Neural progenitor cell (in vitro differentiated cells): ENCODE results near the gene TEX11.

ENCODE experiments used
- EZH2 ChIP-seq: fragments of 200-600 bp; sonication (generic); IDR thresholded peaks from 2 replicates; pipeline ENCODE4 v1.6.1; 2017; ENCODE audit warnings: antibody characterized with exemption, mild to moderate bottlenecking, moderate library complexity
- EZH2phosphoT487 ChIP-seq: fragments of 200-600 bp; sonication (generic); IDR thresholded peaks from 2 replicates; pipeline ENCODE4 v1.6.1; 2017; ENCODE audit warnings: antibody characterized with exemption
- TF ChIP-seq, protein P1 (sequence below): fragments of 200-600 bp; sonication (generic); IDR thresholded peaks from 2 replicates; pipeline ENCODE4 v1.5.1; 2017; ENCODE audit warnings: antibody characterized with exemption, mild to moderate bottlenecking

DNA sequence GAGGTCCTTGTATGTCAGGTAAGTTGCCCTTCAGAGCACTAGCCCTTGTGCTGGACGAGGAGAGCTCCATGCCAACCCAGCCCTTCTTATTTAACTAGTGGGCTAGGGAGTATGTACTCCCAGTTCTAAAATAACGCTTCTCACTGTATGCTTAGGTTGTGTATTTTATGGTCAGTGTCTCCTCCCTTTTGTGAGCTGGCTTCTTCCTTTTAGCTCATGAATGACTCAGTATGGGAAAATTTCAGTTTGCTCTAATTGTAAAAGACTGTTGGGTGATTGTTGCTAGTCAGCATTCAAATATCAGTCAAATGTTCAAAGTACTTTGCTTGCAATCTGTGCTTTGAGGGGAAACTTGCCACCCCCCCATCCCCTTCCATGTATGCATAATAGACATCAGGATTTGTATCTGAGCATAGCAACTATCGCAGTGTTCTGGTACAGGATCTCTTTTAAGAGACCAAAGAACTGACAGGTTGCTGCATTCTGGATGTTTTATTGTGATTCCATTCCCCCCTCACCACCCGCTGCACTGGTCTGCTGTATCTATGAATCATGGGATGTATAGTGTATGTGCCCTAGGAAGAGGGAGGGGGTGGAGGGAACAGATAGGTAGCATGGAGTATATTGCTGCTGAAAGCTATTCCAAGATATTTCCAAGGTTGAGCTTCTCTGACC, 429.1 kb downstream of the TEX11 start:
- TF ChIP-seq, protein P1, sequence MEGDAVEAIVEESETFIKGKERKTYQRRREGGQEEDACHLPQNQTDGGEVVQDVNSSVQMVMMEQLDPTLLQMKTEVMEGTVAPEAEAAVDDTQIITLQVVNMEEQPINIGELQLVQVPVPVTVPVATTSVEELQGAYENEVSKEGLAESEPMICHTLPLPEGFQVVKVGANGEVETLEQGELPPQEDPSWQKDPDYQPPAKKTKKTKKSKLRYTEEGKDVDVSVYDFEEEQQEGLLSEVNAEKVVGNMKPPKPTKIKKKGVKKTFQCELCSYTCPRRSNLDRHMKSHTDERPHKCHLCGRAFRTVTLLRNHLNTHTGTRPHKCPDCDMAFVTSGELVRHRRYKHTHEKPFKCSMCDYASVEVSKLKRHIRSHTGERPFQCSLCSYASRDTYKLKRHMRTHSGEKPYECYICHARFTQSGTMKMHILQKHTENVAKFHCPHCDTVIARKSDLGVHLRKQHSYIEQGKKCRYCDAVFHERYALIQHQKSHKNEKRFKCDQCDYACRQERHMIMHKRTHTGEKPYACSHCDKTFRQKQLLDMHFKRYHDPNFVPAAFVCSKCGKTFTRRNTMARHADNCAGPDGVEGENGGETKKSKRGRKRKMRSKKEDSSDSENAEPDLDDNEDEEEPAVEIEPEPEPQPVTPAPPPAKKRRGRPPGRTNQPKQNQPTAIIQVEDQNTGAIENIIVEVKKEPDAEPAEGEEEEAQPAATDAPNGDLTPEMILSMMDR: no peak
- TF ChIP-seq EZH2phosphoT487 (no peak), EZH2 (no peak)
